HepG2 (cell line): ENCODE measurements around the gene MAML1. TPM values are rescaled to one million over a fixed set of nuclear protein-coding genes. Genes with fewer than 3 reads are reported as not detected.

ENCODE experiments used
- CBX1 ChIP-seq: IDR thresholded peaks from one replicate; pipeline ENCODE4 v1.6.1; 2016; ENCODE audit warnings: antibody characterized with exemption, low read depth
- ELF1 ChIP-seq: sonication (generic); formaldehyde crosslinking; IDR thresholded peaks from 2 replicates; pipeline ENCODE4 v1.4.0; 2020; ENCODE audit warnings: missing genetic modification reagents
- ELF4 ChIP-seq: sonication (generic); formaldehyde crosslinking; IDR thresholded peaks from 2 replicates; pipeline ENCODE4 v1.5.0; 2020; ENCODE audit warnings: missing genetic modification reagents, mild to moderate bottlenecking, moderate library complexity, borderline replicate concordance
- IRF2 ChIP-seq: IDR thresholded peaks from 2 replicates; pipeline ENCODE4 v1.6.1; 2018; ENCODE audit warnings: missing genetic modification reagents, missing compliant biosample characterization
- MAFG ChIP-seq: sonication (generic); formaldehyde crosslinking; IDR thresholded peaks from 2 replicates; pipeline ENCODE4 v1.5.1; 2020; ENCODE audit warnings: mild to moderate bottlenecking, missing genetic modification reagents
- MATR3 ChIP-seq: sonication (generic); formaldehyde crosslinking; IDR thresholded peaks from 2 replicates; pipeline ENCODE4 v1.4.0; 2020; ENCODE audit warnings: missing genetic modification reagents
- MED8 ChIP-seq: sonication (generic); formaldehyde crosslinking; IDR thresholded peaks from 2 replicates; pipeline ENCODE4 v1.8.1; 2023; ENCODE audit warnings: mild to moderate bottlenecking, missing genetic modification reagents; ENCODE audit not compliant: insufficient replicate concordance
- NFIC ChIP-seq: IDR thresholded peaks from 2 replicates; pipeline ENCODE4 v1.6.1; 2012; ENCODE audit warnings: mild to moderate bottlenecking, low read length, inconsistent platforms
- RAD21 ChIP-seq: fragments of 450-650 bp; formaldehyde crosslinking; IDR thresholded peaks from 2 replicates; pipeline ENCODE4 v1.5.0; 2020; ENCODE audit warnings: mild to moderate bottlenecking
- RAD51 ChIP-seq: fragments of 450-650 bp; IDR thresholded peaks from 2 replicates; pipeline ENCODE4 v1.6.1; 2016; ENCODE audit warnings: borderline replicate concordance
- U2AF1 ChIP-seq: fragments of 200-400 bp; formaldehyde crosslinking; optimal IDR thresholded peaks from 2 replicates; pipeline ENCODE3; 2017; ENCODE audit warnings: mild to moderate bottlenecking, low read depth, low read length
- ZHX2 ChIP-seq, 2 experiments: sonication (generic) in 1 of 2; formaldehyde crosslinking in 1 of 2; IDR thresholded peaks; 2 replicates each; pipeline versions ENCODE4 v1.6.1 to v1.9.0; 2014 to 2022; ENCODE audit warnings: antibody characterized with exemption in 1 of 2, borderline replicate concordance in 1 of 2, inconsistent platforms in 1 of 2, low read depth in 1 of 2, missing genetic modification reagents in 1 of 2
- ZNF142 ChIP-seq: sonication (generic); formaldehyde crosslinking; IDR thresholded peaks from 2 replicates; pipeline ENCODE4 v1.4.0; 2020; ENCODE audit warnings: missing genetic modification reagents
- ZNF225 ChIP-seq: sonication (generic); formaldehyde crosslinking; IDR thresholded peaks from 2 replicates; pipeline ENCODE4 v1.4.0; 2020; ENCODE audit warnings: mild to moderate bottlenecking, missing genetic modification reagents
- ZNF430 ChIP-seq: sonication (generic); formaldehyde crosslinking; IDR thresholded peaks from 2 replicates; pipeline ENCODE4 v1.9.0; 2021; ENCODE audit warnings: mild to moderate bottlenecking, missing genetic modification reagents
- ZNF629 ChIP-seq: sonication (generic); formaldehyde crosslinking; conservative IDR thresholded peaks from 2 replicates; pipeline ENCODE4 v1.5.0; 2020; ENCODE audit warnings: missing genetic modification reagents
- ZNF660 ChIP-seq: sonication (generic); formaldehyde crosslinking; IDR thresholded peaks from 2 replicates; pipeline ENCODE4 v1.5.1; 2020; ENCODE audit warnings: mild to moderate bottlenecking, low read depth, missing genetic modification reagents, borderline replicate concordance
- ZNF713 ChIP-seq: sonication (generic); formaldehyde crosslinking; IDR thresholded peaks from 2 replicates; pipeline ENCODE4 v1.4.0; 2020; ENCODE audit warnings: mild to moderate bottlenecking, missing genetic modification reagents
- polyA plus RNA-seq, 8 experiments: library from polyadenylated mRNA; depleted of rRNA in 3 of 8; stranded (reverse) in 7 of 8; unstranded in 1 of 8; fragments of >200 nt; fragmentation: Illumina TruSeq in 4 of 8; extraction: Trizol in 4 of 8; gene quantifications; 2 replicates each; pipeline versions ENCODE4 v1.2.1 to v1.2.3, GENCODE V29; 2011 to 2016; ENCODE audit warnings: low read depth in 4 of 8, missing spikeins in 1 of 8, mixed read lengths in 1 of 8; ENCODE audit not compliant: insufficient read depth in 1 of 8
- total RNA-seq, 5 experiments: library from RNA; depleted of rRNA; stranded (reverse); fragments of >200 nt; fragmentation: Illumina TruSeq; extraction: Trizol; gene quantifications; 2 replicates each; pipeline ENCODE4 v1.2.3, GENCODE V29; 2016; ENCODE audit warnings: low read depth in 1 of 5

The MAML1 gene
- total and polyA plus RNA-seq, 2 of the 13 experiments (the other 11 are each of a cell fraction or from before 2014, with no cell fraction given), result 10.0 to 10.8 TPM

- peak; percentile 6; the same call in 1 of the 2 replicates for TF ChIP-seq ZNF142
- peak; percentile 71 for TF ChIP-seq MED8 (CRISPR knock-in tag)
- TF ChIP-seq ZHX2 (IDR thresholded peaks at IDR 0.05; ENCODE audit: low read depth), result peak; percentile 51
- no peak for TF ChIP-seq ZHX2 (CRISPR knock-in tag; IDR thresholded peaks at IDR 0.05; ENCODE audit: borderline replicate concordance)
- peak; percentile 93 for TF ChIP-seq ELF4 (CRISPR knock-in tag)
- TF ChIP-seq ZNF225 (CRISPR knock-in tag), result no peak
- TF ChIP-seq ZNF660 (CRISPR knock-in tag), result no peak
- no peak for TF ChIP-seq NFIC
- no peak for TF ChIP-seq U2AF1
- TF ChIP-seq CBX1, result no peak
- TF ChIP-seq MAFG (CRISPR knock-in tag), result no peak
- TF ChIP-seq ELF1 (CRISPR knock-in tag), result peak; percentile 95
- peak; percentile 34; the same call in 1 of the 2 replicates for TF ChIP-seq ZNF629 (CRISPR knock-in tag)
- no peak for TF ChIP-seq MATR3 (CRISPR knock-in tag)
- peak; percentile 63 for TF ChIP-seq IRF2 (CRISPR knock-in tag)
- TF ChIP-seq ZNF713, result 0 out of 2 replicates have a peak, but pooled peaks have one; percentile 32
- no peak for TF ChIP-seq RAD51
- TF ChIP-seq RAD21 (CRISPR knock-in tag), result peak; percentile 65
- TF ChIP-seq ZNF430, result no peak
These were observed 34.4 kb upstream of the MAML1 start (continued) for GRCh38 chr5:179697993-179698934.
